PC-3 (cell line): Measurements from ENCODE around the gene EGFL7. TPM values are rescaled to one million over a fixed set of nuclear protein-coding genes. Genes with fewer than 3 reads are reported as not detected.

Source experiments
- ATAC-seq: fragments of 200-7000 bp; cut with Tn5 transposase; 2 replicates; pipeline ENCODE4 v1.9.1; 2020; ENCODE audit warnings: mild to moderate bottlenecking, moderate library complexity
- BruUV-seq: library from RNA; stranded (reverse); fragments of 400-500 nt; replicated peaks from 2 replicates; lab custom pipeline; 2021; lab: Mats Ljungman, UMichigan
- CTCF ChIA-PET: fragments of 300-600 bp; sonication (Branson Sonifier 250); formaldehyde crosslinking; loops from one replicate; lab custom pipeline; 2022; ENCODE audit warnings: antibody characterized with exemption; lab: Charles Lee
- POLR2A ChIA-PET: fragments of 300-600 bp; sonication (Branson Sonifier 250); formaldehyde crosslinking; loops from one replicate; lab custom pipeline; 2022; ENCODE audit warnings: antibody characterized with exemption; ENCODE audit not compliant: unreplicated experiment; lab: Charles Lee
- DNase-seq: peaks from one replicate; pipeline ENCODE4 v3.0.0-alpha.2; 2015
- H2AFZ ChIP-seq: fragments of 300-600 bp; sonication (generic); 2 replicates; pipeline ENCODE4 v1.6.0; 2016; ENCODE audit warnings: antibody characterized with exemption, low read length
- H3F3A ChIP-seq: fragments of 300-600 bp; sonication (generic); one replicate; pipeline ENCODE4 v1.6.0; 2017; ENCODE audit warnings: antibody characterized with exemption, low read length, control low read depth, mild to moderate bottlenecking; ENCODE audit not compliant: unreplicated experiment
- H3K27ac ChIP-seq: fragments of 300-600 bp; sonication (generic); 2 replicates; pipeline ENCODE4 v1.5.1; 2016; ENCODE audit warnings: mild to moderate bottlenecking, low read length
- H3K27me3 ChIP-seq: fragments of 300-600 bp; sonication (generic); 2 replicates; pipeline ENCODE4 v1.6.1; 2016; ENCODE audit warnings: low read length, mixed read lengths
- H3K36me3 ChIP-seq: fragments of 300-600 bp; sonication (generic); 2 replicates; pipeline ENCODE4 v1.6.1; 2016; ENCODE audit warnings: low read depth, mixed run types, low read length, mixed read lengths
- H3K4me1 ChIP-seq: fragments of 300-600 bp; sonication (generic); 2 replicates; pipeline ENCODE4 v1.5.1; 2016; ENCODE audit warnings: low read length; ENCODE audit not compliant: insufficient read depth
- H3K4me2 ChIP-seq: fragments of 300-600 bp; sonication (generic); 2 replicates; pipeline ENCODE4 v1.6.0; 2016; ENCODE audit warnings: low read length
- H3K4me3 ChIP-seq: fragments of 300-600 bp; sonication (generic); 2 replicates; pipeline ENCODE4 v1.5.1; 2016; ENCODE audit warnings: mild to moderate bottlenecking, low read length, mixed read lengths
- H3K79me2 ChIP-seq: fragments of 300-600 bp; sonication (generic); 2 replicates; pipeline ENCODE4 v1.6.1; 2017; ENCODE audit warnings: low read length, mixed read lengths
- H3K9ac ChIP-seq: fragments of 300-600 bp; sonication (generic); 2 replicates; pipeline ENCODE4 v1.6.0; 2016; ENCODE audit warnings: mild to moderate bottlenecking, low read length
- H3K9me2 ChIP-seq: fragments of 300-600 bp; sonication (generic); replicated peaks from 2 replicates; pipeline ENCODE4 v1.6.1; 2016; ENCODE audit warnings: mixed run types, low read length, mixed read lengths
- H3K9me3 ChIP-seq: fragments of 300-600 bp; sonication (generic); 2 replicates; pipeline ENCODE4 v1.6.1; 2016; ENCODE audit warnings: low read length, mixed read lengths
- H4K20me1 ChIP-seq: fragments of 300-600 bp; sonication (generic); 2 replicates; pipeline ENCODE4 v1.6.1; 2016; ENCODE audit warnings: low read length, mixed read lengths
- EZH2 ChIP-seq: fragments of 300-600 bp; sonication (generic); IDR thresholded peaks from one replicate; pipeline ENCODE4 v1.6.1; 2017; ENCODE audit warnings: antibody characterized with exemption, mild to moderate bottlenecking, low read length; ENCODE audit not compliant: unreplicated experiment
- EZH2phosphoT487 ChIP-seq: fragments of 300-600 bp; sonication (generic); IDR thresholded peaks from 2 replicates; pipeline ENCODE4 v1.6.1; 2018; ENCODE audit warnings: mild to moderate bottlenecking, antibody characterized with exemption, low read length, borderline replicate concordance
- intact Hi-C: fragments of 100-400 bp; cut with micrococcal nuclease; formaldehyde crosslinking; loops from 2 replicates; pipeline ENCODE4 v1.9.0; 2023
- total RNA-seq: library from RNA; depleted of rRNA; stranded (reverse); fragments of >200 nt; gene quantifications from 2 replicates; pipeline ENCODE4 v1.2.3, GENCODE V29; 2014
- TF ChIP-seq, protein P1 (sequence below): fragments of 300-600 bp; sonication (generic); conservative IDR thresholded peaks from 2 replicates; pipeline ENCODE4 v1.5.1; 2017; ENCODE audit warnings: antibody characterized with exemption, low read depth, mild to moderate bottlenecking, low read length

Gene EGFL7
- total RNA-seq, 1 experiment from 2014 or later, result 23.1 TPM

DNA sequence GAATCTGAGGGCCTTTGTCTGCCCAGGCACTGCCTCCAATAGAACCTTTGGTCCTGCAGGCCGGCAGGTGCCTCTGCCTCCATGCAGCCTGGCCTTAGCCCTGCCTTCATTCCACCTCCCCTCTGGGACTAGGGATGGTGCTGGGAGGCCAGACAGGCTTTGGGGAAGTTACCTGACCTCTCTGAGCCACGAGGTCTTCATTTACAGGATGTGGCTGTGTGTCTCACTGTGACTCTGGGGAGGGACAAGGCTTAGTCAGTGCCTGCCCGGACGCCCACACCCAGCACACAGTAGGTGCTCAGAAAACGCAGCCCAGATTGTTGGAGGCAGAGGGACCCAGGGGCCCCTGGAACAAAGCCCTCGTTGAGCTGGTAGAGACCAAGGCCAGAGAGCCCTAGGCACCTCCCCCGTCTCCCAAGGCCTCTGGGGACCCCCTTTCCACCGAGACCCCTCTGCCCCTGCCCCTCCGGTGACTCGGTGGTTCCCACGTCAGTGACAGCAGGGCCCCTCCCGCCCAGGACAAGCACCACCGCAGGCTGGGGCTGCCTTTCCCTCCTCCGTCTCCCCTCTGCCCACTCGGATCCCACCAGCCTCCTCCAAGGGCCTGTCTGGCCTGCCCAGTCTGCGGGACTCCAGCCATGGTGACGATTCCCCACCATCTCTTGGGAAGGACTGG lies 46.9 kb upstream of the EGFL7 start:
- ChIA-PET CTCF (no interaction called here), POLR2A (no interaction called here)
- H3K27me3 ChIP-seq, result no peaks in the 10 kb centered on the region
- no peaks in the 10 kb centered on the region for H3K79me2 ChIP-seq
- no peak overlapping the region for H3K4me2 ChIP-seq
- no TSS peak for BruUV-seq
- intact Hi-C loops, result no loop called here
- H3K9me2 ChIP-seq, result no peaks in the 10 kb centered on the region
- TF ChIP-seq EZH2phosphoT487 (no peak), EZH2 (no peak)
- TF ChIP-seq, protein P1, sequence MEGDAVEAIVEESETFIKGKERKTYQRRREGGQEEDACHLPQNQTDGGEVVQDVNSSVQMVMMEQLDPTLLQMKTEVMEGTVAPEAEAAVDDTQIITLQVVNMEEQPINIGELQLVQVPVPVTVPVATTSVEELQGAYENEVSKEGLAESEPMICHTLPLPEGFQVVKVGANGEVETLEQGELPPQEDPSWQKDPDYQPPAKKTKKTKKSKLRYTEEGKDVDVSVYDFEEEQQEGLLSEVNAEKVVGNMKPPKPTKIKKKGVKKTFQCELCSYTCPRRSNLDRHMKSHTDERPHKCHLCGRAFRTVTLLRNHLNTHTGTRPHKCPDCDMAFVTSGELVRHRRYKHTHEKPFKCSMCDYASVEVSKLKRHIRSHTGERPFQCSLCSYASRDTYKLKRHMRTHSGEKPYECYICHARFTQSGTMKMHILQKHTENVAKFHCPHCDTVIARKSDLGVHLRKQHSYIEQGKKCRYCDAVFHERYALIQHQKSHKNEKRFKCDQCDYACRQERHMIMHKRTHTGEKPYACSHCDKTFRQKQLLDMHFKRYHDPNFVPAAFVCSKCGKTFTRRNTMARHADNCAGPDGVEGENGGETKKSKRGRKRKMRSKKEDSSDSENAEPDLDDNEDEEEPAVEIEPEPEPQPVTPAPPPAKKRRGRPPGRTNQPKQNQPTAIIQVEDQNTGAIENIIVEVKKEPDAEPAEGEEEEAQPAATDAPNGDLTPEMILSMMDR, result no peak
- no peaks in the 10 kb centered on the region for H4K20me1 ChIP-seq
- DNase-seq (peak; percentile 12), ATAC-seq (peak; percentile 27; the same call in 1 of the 2 replicates)
- no peaks in the 10 kb centered on the region for H3F3A ChIP-seq
- H3K4me3 ChIP-seq, result no peak overlapping the region
- H3K36me3 ChIP-seq, result no peaks in the 10 kb centered on the region
- no peaks in the 10 kb centered on the region for H3K4me1 ChIP-seq
- no peak overlapping the region for H2AFZ ChIP-seq
- H3K9ac ChIP-seq, result no peak overlapping the region
- H3K27ac ChIP-seq, result no peak overlapping the region
- no peaks in the 10 kb centered on the region for H3K9me3 ChIP-seq

DNA sequence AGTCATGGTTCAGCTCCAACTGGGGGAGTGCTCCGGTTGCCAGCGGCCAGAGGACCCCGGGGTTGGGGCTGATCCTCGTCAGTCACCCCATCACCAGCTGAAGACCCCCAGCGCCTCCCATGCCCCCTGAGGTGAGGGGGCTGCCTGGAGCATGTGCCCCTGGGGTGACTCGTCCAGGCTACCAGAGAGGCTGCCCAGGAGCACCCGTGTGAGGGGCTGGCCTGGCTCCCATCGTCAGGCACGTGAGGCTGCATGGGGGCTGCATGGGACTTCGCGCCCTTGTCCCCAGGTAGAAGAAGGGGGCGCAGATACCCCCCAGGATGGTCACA lies 46.4 kb upstream of the EGFL7 start:
- DNase-seq (no peak), ATAC-seq (no peak)
- no peak overlapping the region for H2AFZ ChIP-seq
- no peak for TF ChIP-seq EZH2
- TF ChIP-seq, protein P1, result no peak
- TF ChIP-seq EZH2phosphoT487, result no peak
- H3K36me3 ChIP-seq, result no peaks in the 10 kb centered on the region
- H3K4me1 ChIP-seq, result no peaks in the 10 kb centered on the region
- H3K27ac ChIP-seq, result no peak overlapping the region
- no TSS peak for BruUV-seq
- CTCF ChIA-PET, result no interaction called here
- no peaks in the 10 kb centered on the region for H3K9me3 ChIP-seq
- no peaks in the 10 kb centered on the region for H3K9me2 ChIP-seq
- no peaks in the 10 kb centered on the region for H3K79me2 ChIP-seq
- H3K4me2 ChIP-seq, result no peak overlapping the region
- no peaks in the 10 kb centered on the region for H3F3A ChIP-seq
- no peak overlapping the region for H3K4me3 ChIP-seq
- intact Hi-C loops, result no loop called here
- no peak overlapping the region for H3K9ac ChIP-seq
- H4K20me1 ChIP-seq, result no peaks in the 10 kb centered on the region
- POLR2A ChIA-PET, result no interaction called here
- no peaks in the 10 kb centered on the region for H3K27me3 ChIP-seq

- ChIA-PET CTCF (no interaction called here), POLR2A (no interaction called here)
- no peaks in the 10 kb centered on the region for H3K9me3 ChIP-seq
- H3K79me2 ChIP-seq, result no peaks in the 10 kb centered on the region
- ATAC-seq (no peak), DNase-seq (no peak)
- TF ChIP-seq EZH2 (no peak), EZH2phosphoT487 (no peak)
- TF ChIP-seq, protein P1, result no peak
- intact Hi-C loops, result no loop called here
- H3K9me2 ChIP-seq, result no peaks in the 10 kb centered on the region
- H2AFZ ChIP-seq, result no peak overlapping the region
- no TSS peak for BruUV-seq
- H3K27me3 ChIP-seq, result no peaks in the 10 kb centered on the region
- H3K4me2 ChIP-seq, result no peak overlapping the region
- H3F3A ChIP-seq, result no peaks in the 10 kb centered on the region
- H3K27ac ChIP-seq, result no peak overlapping the region
- H3K36me3 ChIP-seq, result no peaks in the 10 kb centered on the region
- H3K4me1 ChIP-seq, result no peaks in the 10 kb centered on the region
- H3K9ac ChIP-seq, result no peak overlapping the region
- no peak overlapping the region for H3K4me3 ChIP-seq
- no peaks in the 10 kb centered on the region for H4K20me1 ChIP-seq
Observed at GRCh38 chr9:136616948-136617695, 45.6 kb upstream of the EGFL7 start.
